Tibial nerve (tissue), 3 donors: ENCODE results near the gene PRKCZ.

Experiments
- POLR2A ChIP-seq, 2 donors: fragments of 450-650 bp; IDR thresholded peaks; one replicate each; pipeline ENCODE4 v1.6.1; 2017; ENCODE audit warnings: antibody characterized with exemption in 2 of 2, mild to moderate bottlenecking in 2 of 2, moderate library complexity in 2 of 2
- TF ChIP-seq, protein P1 (sequence below), 5 experiments: fragments of 200-600 bp in 3 of 5; fragments of 450-650 bp in 2 of 5; sonication (generic) in 3 of 5; IDR thresholded peaks; one replicate each; pipeline ENCODE4 v1.5.1; 2016 to 2019; ENCODE audit warnings: antibody characterized with exemption in 5 of 5, mild to moderate bottlenecking in 3 of 5, moderate library complexity in 2 of 5

DNA sequence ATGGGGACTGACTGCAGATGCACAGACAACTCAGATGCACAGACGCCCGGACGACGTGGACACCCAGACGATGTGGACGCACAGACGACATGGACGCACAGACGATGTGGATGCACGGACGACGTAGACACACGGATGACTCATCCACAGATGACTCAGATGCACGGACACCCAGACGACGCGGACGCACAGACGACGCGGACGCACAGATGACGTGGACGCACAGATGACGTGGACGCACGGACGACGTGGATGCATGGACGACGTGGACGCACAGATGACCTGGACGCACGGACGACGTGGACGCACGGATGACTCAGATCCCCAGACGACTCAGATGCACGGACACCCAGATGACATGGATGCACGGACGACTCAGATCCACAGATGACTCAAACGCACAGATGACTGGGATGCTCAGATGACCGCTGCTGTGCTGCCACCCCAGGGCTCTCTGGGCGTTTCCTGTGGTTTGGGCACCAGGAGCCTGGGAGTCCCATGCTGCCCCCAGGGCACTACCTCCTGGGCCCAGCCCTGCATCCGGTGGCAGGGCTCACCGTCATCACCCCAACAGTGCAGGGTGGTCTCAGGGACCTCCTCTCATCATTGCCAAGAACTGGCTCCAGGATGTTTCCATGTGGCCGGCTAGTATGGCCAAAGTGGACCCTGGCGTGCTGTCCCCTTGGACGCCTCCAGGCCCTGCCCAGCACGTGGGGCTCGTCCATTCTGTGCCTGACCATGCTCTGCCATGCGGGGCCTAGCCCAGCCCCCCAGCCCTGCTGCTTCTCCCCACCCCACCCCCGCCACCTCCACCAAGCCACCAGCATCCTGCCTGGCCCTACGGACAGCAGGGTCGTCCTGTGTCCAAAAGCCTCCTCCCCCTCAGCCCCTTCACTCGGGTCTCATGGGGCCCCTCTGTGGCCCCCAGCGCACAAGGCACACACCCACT, 130.4 kb downstream of the PRKCZ start:
- TF ChIP-seq POLR2A (IDR thresholded peaks at IDR 0.05) = no peak
- TF ChIP-seq, protein P1, sequence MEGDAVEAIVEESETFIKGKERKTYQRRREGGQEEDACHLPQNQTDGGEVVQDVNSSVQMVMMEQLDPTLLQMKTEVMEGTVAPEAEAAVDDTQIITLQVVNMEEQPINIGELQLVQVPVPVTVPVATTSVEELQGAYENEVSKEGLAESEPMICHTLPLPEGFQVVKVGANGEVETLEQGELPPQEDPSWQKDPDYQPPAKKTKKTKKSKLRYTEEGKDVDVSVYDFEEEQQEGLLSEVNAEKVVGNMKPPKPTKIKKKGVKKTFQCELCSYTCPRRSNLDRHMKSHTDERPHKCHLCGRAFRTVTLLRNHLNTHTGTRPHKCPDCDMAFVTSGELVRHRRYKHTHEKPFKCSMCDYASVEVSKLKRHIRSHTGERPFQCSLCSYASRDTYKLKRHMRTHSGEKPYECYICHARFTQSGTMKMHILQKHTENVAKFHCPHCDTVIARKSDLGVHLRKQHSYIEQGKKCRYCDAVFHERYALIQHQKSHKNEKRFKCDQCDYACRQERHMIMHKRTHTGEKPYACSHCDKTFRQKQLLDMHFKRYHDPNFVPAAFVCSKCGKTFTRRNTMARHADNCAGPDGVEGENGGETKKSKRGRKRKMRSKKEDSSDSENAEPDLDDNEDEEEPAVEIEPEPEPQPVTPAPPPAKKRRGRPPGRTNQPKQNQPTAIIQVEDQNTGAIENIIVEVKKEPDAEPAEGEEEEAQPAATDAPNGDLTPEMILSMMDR (IDR thresholded peaks at IDR 0.05) = no peak
